K562 (cell line): ENCODE results near the gene PPM1H. TPM values are rescaled to one million over a fixed set of nuclear protein-coding genes. Genes with fewer than 3 reads are reported as not detected.

ENCODE experiments used
- BCOR ChIP-seq: fragments of 450-650 bp; IDR thresholded peaks from 2 replicates; pipeline ENCODE4 v1.6.1; 2016
- CBFA2T2 ChIP-seq: fragments of 450-650 bp; conservative IDR thresholded peaks from 2 replicates; pipeline ENCODE4 v1.6.1; 2017; ENCODE audit warnings: mild to moderate bottlenecking
- CCNT2 ChIP-seq: IDR thresholded peaks from 2 replicates; pipeline ENCODE4 v1.6.1; 2011; ENCODE audit warnings: borderline replicate concordance, low read depth, mild to moderate bottlenecking, moderate library complexity, mixed read lengths, low read length; ENCODE audit not compliant: insufficient read length; ENCODE audit errors: extremely low read depth
- COPS2 ChIP-seq: fragments of 450-650 bp; conservative IDR thresholded peaks from 2 replicates; pipeline ENCODE4 v1.6.1; 2016; ENCODE audit warnings: mild to moderate bottlenecking, moderate library complexity
- CTBP1 ChIP-seq: fragments of 450-650 bp; IDR thresholded peaks from 2 replicates; pipeline ENCODE4 v1.6.1; 2016; ENCODE audit warnings: borderline replicate concordance
- E4F1 ChIP-seq: fragments of 250-450 bp; sonication (Bioruptor Pico); IDR thresholded peaks from 2 replicates; pipeline ENCODE4 v1.5.0; 2021; ENCODE audit warnings: mild to moderate bottlenecking, borderline replicate concordance
- FOXA1 ChIP-seq: fragments of 450-650 bp; IDR thresholded peaks from 2 replicates; pipeline ENCODE4 v1.6.1; 2016; ENCODE audit warnings: mild to moderate bottlenecking, borderline replicate concordance
- MEF2D ChIP-seq: conservative IDR thresholded peaks from 2 replicates; pipeline ENCODE4 v1.6.1; 2016; ENCODE audit warnings: low read depth, missing genetic modification characterization, missing compliant biosample characterization
- MTA1 ChIP-seq: fragments of 450-650 bp; IDR thresholded peaks from 2 replicates; pipeline ENCODE4 v1.6.1; 2017; ENCODE audit warnings: borderline replicate concordance
- OTX1 ChIP-seq: fragments of 450-650 bp; formaldehyde crosslinking; IDR thresholded peaks from 2 replicates; pipeline ENCODE4 v1.4.0; 2022; ENCODE audit warnings: mild to moderate bottlenecking
- RBM14 ChIP-seq: fragments of 200-400 bp; formaldehyde crosslinking; IDR thresholded peaks from 2 replicates; pipeline ENCODE4 v1.6.1; 2018; ENCODE audit warnings: low read depth, mild to moderate bottlenecking, low read length, moderate library complexity, borderline replicate concordance; ENCODE audit not compliant: insufficient read depth
- SLC30A9 ChIP-seq: fragments of 250-450 bp; sonication (Bioruptor Pico); IDR thresholded peaks from 2 replicates; pipeline ENCODE4 v1.8.0; 2022; ENCODE audit warnings: mild to moderate bottlenecking, moderate library complexity
- SRSF3 ChIP-seq: fragments of 200-400 bp; formaldehyde crosslinking; IDR thresholded peaks from 2 replicates; pipeline ENCODE4 v1.6.1; 2016; ENCODE audit warnings: mild to moderate bottlenecking, low read length, moderate library complexity; ENCODE audit not compliant: insufficient read depth
- TAF15 ChIP-seq: fragments of 200-400 bp; formaldehyde crosslinking; IDR thresholded peaks from 2 replicates; pipeline ENCODE4 v1.6.1; 2017; ENCODE audit warnings: mild to moderate bottlenecking, low read depth, low read length, moderate library complexity
- TCF15 ChIP-seq: fragments of 250-450 bp; sonication (Bioruptor Pico); IDR thresholded peaks from 2 replicates; pipeline ENCODE4 v1.8.0; 2022; ENCODE audit warnings: moderate library complexity, mild to moderate bottlenecking, inconsistent platforms
- USF2 ChIP-seq: sonication (generic); formaldehyde crosslinking; IDR thresholded peaks from 2 replicates; pipeline ENCODE4 v1.5.0; 2020; ENCODE audit warnings: missing genetic modification reagents
- ZBTB17 ChIP-seq: fragments of 450-650 bp; formaldehyde crosslinking; IDR thresholded peaks from 2 replicates; pipeline ENCODE4 v1.4.0; 2020; ENCODE audit warnings: mild to moderate bottlenecking
- ZBTB5 ChIP-seq: fragments of 450-650 bp; IDR thresholded peaks from 2 replicates; pipeline ENCODE4 v1.6.1; 2017; ENCODE audit warnings: antibody characterized with exemption
- ZFP91 ChIP-seq: sonication (generic); formaldehyde crosslinking; IDR thresholded peaks from 2 replicates; pipeline ENCODE4 v1.8.0; 2022; ENCODE audit warnings: mild to moderate bottlenecking, missing genetic modification reagents
- ZFX ChIP-seq: sonication (generic); formaldehyde crosslinking; IDR thresholded peaks from 2 replicates; pipeline ENCODE4 v1.8.0; 2022; ENCODE audit warnings: mild to moderate bottlenecking, missing genetic modification reagents, moderate library complexity
- ZNF134 ChIP-seq: fragments of 250-450 bp; sonication (Bioruptor Pico); conservative IDR thresholded peaks from 2 replicates; pipeline ENCODE4 v1.4.0; 2020
- ZNF41 ChIP-seq: fragments of 250-450 bp; sonication (Bioruptor Pico); conservative IDR thresholded peaks from 2 replicates; pipeline ENCODE4 v1.4.0; 2020; ENCODE audit warnings: mild to moderate bottlenecking
- ZNF589 ChIP-seq: fragments of 200-800 bp; sonication (Bioruptor generic); IDR thresholded peaks from 2 replicates; pipeline ENCODE4 v1.6.1; 2016; ENCODE audit warnings: low read depth, missing genetic modification characterization, missing compliant biosample characterization
- polyA plus RNA-seq, 8 experiments: library from polyadenylated mRNA; depleted of rRNA in 4 of 8; stranded (reverse) in 5 of 8; unstranded in 3 of 8; fragments of >200 nt; fragmentation: Nextera tagmentation in 2 of 8; fragmentation: Illumina TruSeq in 1 of 8; extraction: Ambion mirVana in 2 of 8; extraction: Trizol in 1 of 8; gene quantifications; 2 replicates each; pipeline versions ENCODE4 v1.2.1 to v1.2.3, GENCODE V29; 2011 to 2014; ENCODE audit warnings: inconsistent platforms in 1 of 8, missing spikeins in 1 of 8
- total RNA-seq, 7 experiments: library from RNA; depleted of rRNA in 6 of 7; stranded (reverse); fragments of >200 nt in 6 of 7; fragmentation: Illumina TruSeq in 2 of 7; extraction: Trizol in 2 of 7; gene quantifications; 2 replicates each; pipeline versions ENCODE4 v1.2.1 to v1.2.3, GENCODE V29; 2011 to 2021; ENCODE audit warnings: low replicate concordance in 1 of 7

The PPM1H gene
- total and polyA plus RNA-seq, 9 of the 15 experiments (the other 6 are each of a cell fraction or from before 2014, with no cell fraction given): 5.3 to 29.3 (median 11.3) TPM

GRCh38 chr12:62760779-62761178 lies 174.2 kb downstream of the PPM1H start (continued):
- TF ChIP-seq CTBP1 (peak; percentile 64; the same call in 1 of the 2 replicates), SRSF3 (no peak), BCOR (no peak), ZFX (no peak), TAF15 (no peak), USF2 (CRISPR knock-in tag) (no peak), RBM14 (no peak), OTX1 (CRISPR knock-in tag) (no peak), ZNF589 (CRISPR knock-in tag) (no peak), ZNF134 (CRISPR knock-in tag) (no peak), MTA1 (peak; percentile 43; the same call in 1 of the 2 replicates), E4F1 (CRISPR knock-in tag) (no peak), ZBTB5 (no peak), MEF2D (tag) (no peak), TCF15 (CRISPR knock-in tag) (no peak), SLC30A9 (CRISPR knock-in tag) (no peak), ZBTB17 (CRISPR knock-in tag) (no peak), COPS2 (no peak), FOXA1 (peak; percentile 58; the same call in 1 of the 2 replicates), ZNF41 (CRISPR knock-in tag) (no peak), CBFA2T2 (peak; percentile 36; the same call in 1 of the 2 replicates), CCNT2 (no peak), ZFP91 (CRISPR knock-in tag) (no peak)
